Prostate gland (tissue), 2 donors: ENCODE measurements around the gene KDM4B. TPM values are rescaled to one million over a fixed set of nuclear protein-coding genes. Genes with fewer than 3 reads are reported as not detected.

Experiments used
- DNase-seq: peaks from one replicate; pipeline ENCODE4 v3.0.0-alpha.2; 2019; ENCODE audit warnings: low spot score
- H3K27ac ChIP-seq, 2 donors: fragments of 200-600 bp; sonication (generic); 2 replicates each; pipeline ENCODE4 v1.5.1; 2017 to 2019
- H3K27me3 ChIP-seq: fragments of 200-600 bp; sonication (generic); replicated peaks from 2 replicates; pipeline ENCODE4 v1.5.1; 2019; ENCODE audit not compliant: insufficient read depth
- H3K36me3 ChIP-seq, 2 donors: fragments of 200-600 bp; sonication (generic); 1 replicate in 1 of 2; 2 replicates in 1 of 2; pipeline versions ENCODE4 v1.5.1 to v1.8.1; 2017 to 2019
- H3K4me1 ChIP-seq: fragments of 200-600 bp; sonication (generic); replicated peaks from 2 replicates; pipeline ENCODE4 v1.5.1; 2019
- H3K4me3 ChIP-seq, 2 donors: fragments of 200-600 bp; sonication (generic); 2 replicates each; pipeline ENCODE4 v1.5.1; 2017 to 2019
- H3K9me3 ChIP-seq: fragments of 200-600 bp; sonication (generic); 2 replicates; pipeline ENCODE4 v1.5.1; 2017
- POLR2A ChIP-seq: fragments of 450-650 bp; IDR thresholded peaks from one replicate; pipeline ENCODE4 v1.6.1; 2016; ENCODE audit warnings: antibody characterized with exemption, mild to moderate bottlenecking
- POLR2AphosphoS5 ChIP-seq: sonication (generic); formaldehyde crosslinking; IDR thresholded peaks from one replicate; pipeline ENCODE4 v1.6.1; 2017; ENCODE audit warnings: antibody characterized with exemption
- WGBS: methylation state at CpG from one replicate; pipeline ENCODE4 v1.1.5; 2018; 5-methylcytosine and 5-hydroxymethylcytosine counted together
- intact Hi-C: fragments of 100-400 bp; cut with DNase I; formaldehyde crosslinking; loops from one replicate; pipeline ENCODE4 v1.14.2; 2022
- total RNA-seq, 2 donors: library from RNA; depleted of rRNA; stranded (reverse); fragments of >200 nt; gene quantifications; one replicate each; pipeline ENCODE4 v1.1.0, GENCODE V29; 2016
- TF ChIP-seq, protein P1 (sequence below), 4 experiments: fragments of 200-600 bp in 2 of 4; fragments of 450-650 bp in 2 of 4; sonication (generic) in 2 of 4; IDR thresholded peaks; 1 replicate in 3 of 4; 2 replicates in 1 of 4; pipeline ENCODE4 v1.5.1; 2016 to 2019; ENCODE audit warnings: antibody characterized with exemption in 4 of 4, mild to moderate bottlenecking in 2 of 4, moderate library complexity in 2 of 4

KDM4B gene
- total RNA-seq, 2 donors from 2014 or later, result 74.6 to 136 TPM

- intact Hi-C loops, result no loop called here
- no peaks in the 10 kb centered on the region for H3K9me3 ChIP-seq
- H3K4me1 ChIP-seq, result peaks cover 16% of the 10 kb centered on the region
- H3K27ac ChIP-seq, result peak overlapping the region in 1 of 2 donors; percentile 18
- no peak overlapping the region for H3K4me3 ChIP-seq
- no peak for DNase-seq
- TF ChIP-seq POLR2A (no peak), POLR2AphosphoS5 (no peak)
- TF ChIP-seq, protein P1, sequence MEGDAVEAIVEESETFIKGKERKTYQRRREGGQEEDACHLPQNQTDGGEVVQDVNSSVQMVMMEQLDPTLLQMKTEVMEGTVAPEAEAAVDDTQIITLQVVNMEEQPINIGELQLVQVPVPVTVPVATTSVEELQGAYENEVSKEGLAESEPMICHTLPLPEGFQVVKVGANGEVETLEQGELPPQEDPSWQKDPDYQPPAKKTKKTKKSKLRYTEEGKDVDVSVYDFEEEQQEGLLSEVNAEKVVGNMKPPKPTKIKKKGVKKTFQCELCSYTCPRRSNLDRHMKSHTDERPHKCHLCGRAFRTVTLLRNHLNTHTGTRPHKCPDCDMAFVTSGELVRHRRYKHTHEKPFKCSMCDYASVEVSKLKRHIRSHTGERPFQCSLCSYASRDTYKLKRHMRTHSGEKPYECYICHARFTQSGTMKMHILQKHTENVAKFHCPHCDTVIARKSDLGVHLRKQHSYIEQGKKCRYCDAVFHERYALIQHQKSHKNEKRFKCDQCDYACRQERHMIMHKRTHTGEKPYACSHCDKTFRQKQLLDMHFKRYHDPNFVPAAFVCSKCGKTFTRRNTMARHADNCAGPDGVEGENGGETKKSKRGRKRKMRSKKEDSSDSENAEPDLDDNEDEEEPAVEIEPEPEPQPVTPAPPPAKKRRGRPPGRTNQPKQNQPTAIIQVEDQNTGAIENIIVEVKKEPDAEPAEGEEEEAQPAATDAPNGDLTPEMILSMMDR (IDR thresholded peaks at IDR 0.05), result no peak
- 89% methylated on average over 21 of the region's 21 CpGs for WGBS
- H3K27me3 ChIP-seq, result no peaks in the 10 kb centered on the region
- peaks cover 0 to 8% of the 10 kb centered on the region in 2 donors for H3K36me3 ChIP-seq
Measured at GRCh38 chr19:5020368-5020767, 51.5 kb downstream of the KDM4B start.

- intact Hi-C loops, result no loop called here
- Histone ChIP-seq H3K9me3 (no peaks in the 10 kb centered on the region), H3K27ac (peak overlapping the region in 1 of 2 donors; percentile 18), H3K4me1 (peaks cover 16% of the 10 kb centered on the region), H3K4me3 (no peak overlapping the region), H3K27me3 (no peaks in the 10 kb centered on the region), H3K36me3 (peaks cover 0 to 8% of the 10 kb centered on the region in 2 donors)
- TF ChIP-seq POLR2AphosphoS5, result no peak
- TF ChIP-seq, protein P1 (IDR thresholded peaks at IDR 0.05), result no peak
- TF ChIP-seq POLR2A, result no peak
- WGBS, result 91% methylated on average over 5 of the region's 5 CpGs
- no peak for DNase-seq
Measured at GRCh38 chr19:5021046-5021445, 52.1 kb downstream of the KDM4B start.

DNA sequence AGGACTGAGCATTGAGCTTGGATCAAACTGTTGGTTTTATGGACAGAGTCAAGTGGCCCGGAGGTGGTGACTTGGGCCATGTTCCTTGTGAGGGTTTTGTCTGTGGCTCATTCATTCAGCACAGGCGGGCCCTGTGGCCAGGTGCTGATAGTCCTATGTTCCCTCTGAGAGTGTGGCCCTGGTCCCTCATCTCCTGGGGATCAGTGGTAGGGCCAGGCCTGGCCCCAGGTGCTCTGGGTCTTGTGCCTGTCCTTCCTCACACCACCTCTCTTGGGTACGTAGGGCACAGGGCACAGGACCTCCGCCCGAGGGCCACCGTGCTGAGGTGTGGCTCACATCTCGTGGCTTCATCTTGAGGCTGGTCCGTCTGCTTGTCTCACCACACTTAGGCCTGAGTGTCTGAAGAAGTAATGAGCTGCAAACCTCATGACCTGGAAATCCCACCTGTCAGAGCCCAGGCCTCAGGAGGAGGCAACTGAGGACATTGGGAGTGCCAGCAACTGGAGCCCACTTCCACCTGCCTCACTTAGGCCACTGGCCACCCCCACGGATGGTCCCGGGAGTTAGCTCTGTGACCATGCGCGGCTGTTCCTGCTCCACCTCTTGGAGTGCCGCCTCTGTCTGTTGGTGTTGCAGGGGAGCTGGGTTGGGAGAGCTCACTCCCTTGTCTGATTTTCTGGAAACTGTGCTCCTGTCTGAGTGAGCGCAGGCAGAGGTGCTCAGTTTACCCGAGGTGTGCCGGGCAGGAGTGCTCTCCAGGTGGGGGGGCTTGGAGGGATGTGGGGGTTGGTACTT, 53.4 kb downstream of the KDM4B start:
- 82% methylated on average over 16 of the region's 16 CpGs for WGBS
- intact Hi-C loops, result no loop called here
- DNase-seq, result no peak
- Histone ChIP-seq H3K27me3 (no peaks in the 10 kb centered on the region), H3K4me3 (no peak overlapping the region), H3K4me1 (peaks cover 23% of the 10 kb centered on the region), H3K36me3 (peaks cover 0 to 1% of the 10 kb centered on the region in 2 donors), H3K27ac (peak overlapping the region; percentile 77 to 80), H3K9me3 (no peaks in the 10 kb centered on the region)
- TF ChIP-seq POLR2AphosphoS5 (no peak), POLR2A (no peak)
- TF ChIP-seq, protein P1 (IDR thresholded peaks at IDR 0.05), result no peak

DNA sequence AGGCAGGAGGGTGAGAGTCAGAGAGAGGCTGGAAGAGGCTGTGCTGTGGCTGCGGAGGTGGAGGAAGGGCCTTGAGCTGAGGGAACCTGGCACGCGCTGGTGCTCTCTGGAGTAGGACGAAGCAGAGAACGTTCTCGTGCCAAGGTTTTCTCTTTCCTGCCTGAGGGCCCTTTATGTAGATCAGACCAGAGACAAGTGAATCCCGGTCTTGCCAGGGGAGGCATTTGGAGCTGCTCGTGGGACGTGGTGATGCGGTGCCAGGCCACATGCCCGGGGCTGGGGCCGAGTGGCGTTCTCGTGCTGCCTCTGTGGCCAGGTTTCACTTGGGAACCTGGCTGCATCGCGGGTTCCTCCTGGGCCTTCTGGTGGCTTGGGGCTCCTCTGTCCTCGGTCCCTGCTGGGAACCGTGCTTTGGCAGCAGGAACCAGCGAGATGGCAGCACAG, 54.2 kb downstream of the KDM4B start:
- DNase-seq, result peak; percentile 78
- WGBS, result 49% methylated on average over 19 of the region's 19 CpGs
- TF ChIP-seq POLR2AphosphoS5 (peak; percentile 71), POLR2A (peak; percentile 15)
- TF ChIP-seq, protein P1 (IDR thresholded peaks at IDR 0.05), result no peak
- Histone ChIP-seq H3K4me3 (no peak overlapping the region), H3K27ac (peak overlapping the region; percentile 77 to 80), H3K9me3 (no peaks in the 10 kb centered on the region), H3K36me3 (no peaks in the 10 kb centered on the region), H3K4me1 (peaks cover 23% of the 10 kb centered on the region), H3K27me3 (no peaks in the 10 kb centered on the region)
- intact Hi-C loops, result no loop called here

GRCh38 chr19:5024282-5024681, 55.4 kb downstream of the KDM4B start:
- no peaks in the 10 kb centered on the region for H3K27me3 ChIP-seq
- H3K4me1 ChIP-seq, result peaks cover 23% of the 10 kb centered on the region
- 79% methylated on average over 10 of the region's 10 CpGs for WGBS
- intact Hi-C loops, result no loop called here
- peak overlapping the region; percentile 77 to 80 for H3K27ac ChIP-seq
- H3K4me3 ChIP-seq, result no peak overlapping the region
- no peaks in the 10 kb centered on the region for H3K36me3 ChIP-seq
- no peak for TF ChIP-seq POLR2AphosphoS5
- no peak for TF ChIP-seq POLR2A
- TF ChIP-seq, protein P1 (IDR thresholded peaks at IDR 0.05), result no peak
- no peaks in the 10 kb centered on the region for H3K9me3 ChIP-seq
- DNase-seq, result no peak
